ENCODE data around the gene INAFM2. TPM values are rescaled to one million over a fixed set of nuclear protein-coding genes. Genes with fewer than 3 reads are reported as not detected.

The INAFM2 gene
- total RNA-seq, 1 experiment from 2014 or later, result 25.4 TPM

DNA sequence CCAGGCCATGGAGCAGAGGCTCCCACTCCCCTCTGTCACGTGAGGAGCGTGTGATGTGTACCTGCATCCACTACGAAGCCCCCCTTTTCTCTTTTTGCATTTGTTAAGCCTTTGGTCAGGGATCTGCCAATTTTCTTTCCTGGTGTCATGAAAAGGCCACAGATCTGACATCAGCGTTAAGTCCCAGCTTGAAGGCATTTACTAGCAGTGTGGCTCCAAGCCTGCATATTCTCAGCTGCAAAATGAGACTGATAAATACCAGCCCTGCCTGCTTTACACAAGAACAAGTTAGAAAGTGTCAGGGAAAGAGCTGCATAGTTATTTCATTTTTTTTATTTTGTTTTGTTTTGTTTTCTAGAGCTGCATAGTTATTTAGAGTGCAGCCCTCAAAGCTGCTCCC is 38.3 kb upstream of the INAFM2 start:
- Histone ChIP-seq H3K9ac (ENCODE audit: extremely low read depth, insufficient read length, low read length) (no peak overlapping the region), H2BK20ac (ENCODE audit: low read depth, low read length, poor library complexity, severe bottlenecking) (no peak overlapping the region), H2BK5ac (ENCODE audit: insufficient read length, low read length) (no peak overlapping the region), H3K27ac (ENCODE audit: insufficient read length, low read depth, low read length) (no peak overlapping the region), H4K20me1 (ENCODE audit: control insufficient read depth, insufficient read depth, insufficient read length) (no peaks in the 10 kb centered on the region), H2AK5ac (ENCODE audit: insufficient read length, low read length) (no peak overlapping the region), H3K79me2 (ENCODE audit: insufficient read depth, low read length) (no peaks in the 10 kb centered on the region), H3K4me2 (ENCODE audit: insufficient read depth, insufficient read length, low read length) (no peak overlapping the region), H3K9me3 (ENCODE audit: control insufficient read depth, low read depth, low read length) (no peaks in the 10 kb centered on the region), H4K8ac (replicated peaks; ENCODE audit: insufficient read length, low read depth, low read length) (no peak overlapping the region), H4K91ac (ENCODE audit: insufficient read length, low read depth, low read length) (no peak overlapping the region), H2BK12ac (ENCODE audit: insufficient read length, low read depth, low read length) (no peak overlapping the region), H4K5ac (ENCODE audit: insufficient read length, low read depth, low read length) (no peak overlapping the region), H3K79me1 (ENCODE audit: insufficient read depth, low read depth, low read length, poor library complexity, severe bottlenecking) (no peaks in the 10 kb centered on the region), H3K18ac (ENCODE audit: insufficient read length, low read depth, low read length) (no peak overlapping the region), H3K27me3 (ENCODE audit: insufficient read depth, low read length) (peaks cover 34% of the 10 kb centered on the region; the same call in 1 of the 2 replicates), H3K4ac (ENCODE audit: low read depth, low read length) (no peak overlapping the region), H3K14ac (ENCODE audit: insufficient read depth, low read length) (no peak overlapping the region), H3T11ph (ENCODE audit: low read length) (no peak overlapping the region), H2AFZ (ENCODE audit: low read length) (no peak overlapping the region), H3K23me2 (ENCODE audit: insufficient read length, low read depth, low read length, poor library complexity, severe bottlenecking) (peaks cover 4% of the 10 kb centered on the region), H2BK15ac (ENCODE audit: low read depth, low read length) (no peak overlapping the region), H3K56ac (ENCODE audit: insufficient read length, low read depth, low read length) (no peak overlapping the region), H3K4me1 (ENCODE audit: insufficient read depth, low read length) (peaks cover 3% of the 10 kb centered on the region; the same call in 1 of the 2 replicates), H3K23ac (ENCODE audit: insufficient read length, low read depth, low read length) (no peak overlapping the region), H2BK120ac (ENCODE audit: low read depth, low read length, poor library complexity, severe bottlenecking) (no peak overlapping the region)
- Mint-ChIP-seq H3K9me3 (no peaks in the 10 kb centered on the region; a peak in 1 of 5 replicates), H3K4me1 (peaks cover 35 to 47% of the 10 kb centered on the region in 2 experiments), H3K36me3 (ENCODE audit: insufficient read depth in 1 of 3, low read depth in 3 of 3) (no peaks in the 10 kb centered on the region; a peak in 2 of 7 replicates), H3K4me3 (no peak overlapping the region; a peak in 1 of 5 replicates), H3K27ac (no peak overlapping the region), H3K27me3 (ENCODE audit: low read depth) (peaks cover 84% of the 10 kb centered on the region)
- TF ChIP-seq, protein P1, sequence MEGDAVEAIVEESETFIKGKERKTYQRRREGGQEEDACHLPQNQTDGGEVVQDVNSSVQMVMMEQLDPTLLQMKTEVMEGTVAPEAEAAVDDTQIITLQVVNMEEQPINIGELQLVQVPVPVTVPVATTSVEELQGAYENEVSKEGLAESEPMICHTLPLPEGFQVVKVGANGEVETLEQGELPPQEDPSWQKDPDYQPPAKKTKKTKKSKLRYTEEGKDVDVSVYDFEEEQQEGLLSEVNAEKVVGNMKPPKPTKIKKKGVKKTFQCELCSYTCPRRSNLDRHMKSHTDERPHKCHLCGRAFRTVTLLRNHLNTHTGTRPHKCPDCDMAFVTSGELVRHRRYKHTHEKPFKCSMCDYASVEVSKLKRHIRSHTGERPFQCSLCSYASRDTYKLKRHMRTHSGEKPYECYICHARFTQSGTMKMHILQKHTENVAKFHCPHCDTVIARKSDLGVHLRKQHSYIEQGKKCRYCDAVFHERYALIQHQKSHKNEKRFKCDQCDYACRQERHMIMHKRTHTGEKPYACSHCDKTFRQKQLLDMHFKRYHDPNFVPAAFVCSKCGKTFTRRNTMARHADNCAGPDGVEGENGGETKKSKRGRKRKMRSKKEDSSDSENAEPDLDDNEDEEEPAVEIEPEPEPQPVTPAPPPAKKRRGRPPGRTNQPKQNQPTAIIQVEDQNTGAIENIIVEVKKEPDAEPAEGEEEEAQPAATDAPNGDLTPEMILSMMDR (conservative IDR thresholded peaks at IDR 0.05), result no peak
- no peak for DNase-seq
- no CpG with 5 or more reads among the region's 4 CpGs for WGBS (ENCODE audit: extremely low coverage, insufficient read length, low lambda C conversion rate)
